Stimulated activated CD8-positive, alpha-beta memory T cell treated with anti-CD3 and anti-CD28 coated beads, Interleukin-15, amount 100 ng/mL, for 1 hour (primary cell): Measurements from ENCODE around the gene DZIP1L.
A peak's percentile ranks its signal among the peaks of the same experiment; 100 is the strongest.

Source experiments
- DNase-seq: peaks from one replicate; pipeline ENCODE4 v3.0.0-alpha.2; 2020; ENCODE audit warnings: low read depth

Gene DZIP1L

GRCh38 chr3:138068579-138069174, 46.7 kb downstream of the DZIP1L start:
- peak; percentile 60 for DNase-seq

GRCh38 chr3:138068046-138068445, 47.4 kb downstream of the DZIP1L start:
- no peak for DNase-seq

DNA sequence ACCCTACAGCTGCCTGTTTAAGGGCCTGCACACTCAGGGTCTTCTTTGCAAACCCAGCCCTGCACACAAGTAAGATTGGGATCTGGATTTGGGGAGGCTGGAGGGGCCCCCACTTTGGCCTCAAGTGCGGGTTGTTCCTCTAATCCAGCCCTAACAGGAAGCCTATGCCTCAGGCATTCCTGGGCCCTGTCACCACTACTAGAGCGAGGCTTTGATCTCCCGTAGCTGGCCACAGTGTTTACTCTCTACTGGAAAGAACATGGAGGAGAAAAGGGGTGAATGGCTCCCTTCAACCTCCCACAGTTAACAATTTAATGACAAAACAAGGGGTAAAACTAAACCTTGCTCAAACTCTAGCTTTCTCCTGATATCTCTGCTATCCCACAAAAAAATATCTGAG, 48.4 kb downstream of the DZIP1L start:
- DNase-seq: no peak

DNA sequence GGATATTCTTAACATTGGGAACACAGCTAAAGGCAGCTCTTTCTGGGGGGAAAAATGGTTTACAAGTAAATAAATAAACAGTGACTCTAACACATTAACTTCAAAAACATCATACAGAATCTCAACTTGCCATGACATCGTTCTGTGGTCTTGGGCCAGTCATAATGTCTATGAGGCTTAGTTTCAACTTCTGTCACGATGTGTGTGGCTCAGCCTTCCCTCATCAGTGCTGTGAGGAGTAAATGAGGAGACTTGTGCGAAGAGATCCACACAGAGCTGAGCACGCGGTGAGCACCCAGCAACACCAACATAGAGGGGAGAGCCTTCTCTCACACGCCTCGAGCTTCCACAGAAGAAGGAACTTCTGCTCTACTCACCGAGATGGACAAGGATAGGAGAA, 49.0 kb downstream of the DZIP1L start:
- DNase-seq: no peak

DNA sequence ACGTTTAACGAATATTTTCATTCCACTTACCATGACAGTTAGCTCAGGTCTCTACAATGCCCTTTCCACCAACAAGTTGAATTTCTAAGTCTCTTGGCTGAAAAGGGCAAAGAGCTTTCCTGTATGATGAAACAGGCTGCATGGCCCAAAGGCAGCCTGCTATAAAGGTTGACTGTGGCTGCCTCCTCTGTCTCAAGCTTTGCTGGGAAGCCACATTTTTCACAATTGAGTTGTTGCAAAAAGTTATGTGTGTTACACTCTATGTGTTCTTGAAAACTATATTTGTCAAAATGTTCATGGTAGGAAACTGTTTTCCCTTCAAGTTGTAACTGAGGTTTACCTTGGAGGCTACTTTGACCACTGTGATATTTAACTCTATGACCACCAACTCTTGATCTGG, 49.5 kb downstream of the DZIP1L start:
- DNase-seq: no peak

DNA sequence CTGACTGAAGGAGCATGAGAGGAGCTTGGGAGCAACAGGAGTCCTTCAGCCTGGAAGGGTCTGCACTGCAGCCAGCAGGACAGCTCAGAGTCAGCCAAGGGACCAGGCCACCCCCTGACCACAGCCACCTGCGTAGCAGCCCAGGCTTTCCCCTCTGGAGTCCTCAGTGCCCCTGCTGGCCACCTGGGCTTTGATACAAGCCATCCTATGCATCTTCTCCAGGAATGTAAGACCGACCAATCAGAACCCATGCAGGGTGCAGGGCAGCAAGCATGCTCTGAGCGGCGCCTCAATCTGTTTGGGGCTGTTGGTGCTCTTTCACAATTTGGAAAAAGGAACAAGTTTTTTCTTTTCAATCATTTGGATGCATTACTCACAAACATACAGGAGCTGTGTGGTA, 52.0 kb downstream of the DZIP1L start:
- no peak for DNase-seq

DNA sequence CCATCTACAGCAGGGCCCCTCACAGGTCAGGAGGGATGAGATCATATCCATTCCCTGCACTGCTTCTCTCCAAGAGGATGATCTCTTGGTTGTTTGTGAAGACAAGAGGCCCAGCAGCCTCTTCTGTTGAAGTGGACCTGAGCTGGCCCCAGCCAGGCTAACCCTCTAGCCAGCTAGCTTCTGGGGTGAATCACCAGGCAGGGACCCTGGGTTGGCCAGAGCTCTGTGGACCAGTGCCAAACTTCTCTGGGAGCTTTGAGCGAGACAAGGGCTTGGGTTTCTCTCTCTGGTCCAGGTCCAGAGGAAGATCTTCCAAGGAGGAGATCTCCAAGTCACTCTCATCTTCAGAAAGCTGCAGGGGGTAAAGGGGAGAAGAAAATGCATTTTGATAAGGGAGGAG, 52.8 kb downstream of the DZIP1L start:
- no peak for DNase-seq

- DNase-seq: no peak
Measured at GRCh38 chr3:138062037-138062436, 53.4 kb downstream of the DZIP1L start.

DNA sequence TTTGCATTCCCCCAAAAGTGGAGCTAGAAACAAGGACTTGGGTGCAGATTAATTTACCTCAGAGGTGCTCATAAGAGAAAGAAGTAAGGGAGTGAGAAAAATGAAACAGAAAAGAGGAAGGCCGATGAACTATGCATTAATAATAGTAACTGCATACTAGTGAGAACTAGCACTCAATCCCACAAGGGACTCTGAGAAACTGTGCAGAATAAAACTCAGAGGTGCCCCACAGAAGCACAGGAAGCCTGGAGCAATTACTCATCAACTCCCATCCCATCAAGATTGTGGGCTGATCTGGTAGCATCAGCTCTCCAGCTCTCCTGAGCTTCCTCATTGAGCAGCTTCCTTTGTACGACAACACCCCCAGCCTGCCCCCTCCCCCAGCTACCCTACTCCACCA, 54.6 kb downstream of the DZIP1L start:
- no peak for DNase-seq

- no peak for DNase-seq
Measured at GRCh38 chr3:138059261-138059660, 56.1 kb downstream of the DZIP1L start.

GRCh38 chr3:138057384-138057783, 58.0 kb downstream of the DZIP1L start:
- DNase-seq: no peak

- no peak for DNase-seq
Measured at GRCh38 chr3:138054057-138054456, 61.4 kb downstream of the DZIP1L start.

DNA sequence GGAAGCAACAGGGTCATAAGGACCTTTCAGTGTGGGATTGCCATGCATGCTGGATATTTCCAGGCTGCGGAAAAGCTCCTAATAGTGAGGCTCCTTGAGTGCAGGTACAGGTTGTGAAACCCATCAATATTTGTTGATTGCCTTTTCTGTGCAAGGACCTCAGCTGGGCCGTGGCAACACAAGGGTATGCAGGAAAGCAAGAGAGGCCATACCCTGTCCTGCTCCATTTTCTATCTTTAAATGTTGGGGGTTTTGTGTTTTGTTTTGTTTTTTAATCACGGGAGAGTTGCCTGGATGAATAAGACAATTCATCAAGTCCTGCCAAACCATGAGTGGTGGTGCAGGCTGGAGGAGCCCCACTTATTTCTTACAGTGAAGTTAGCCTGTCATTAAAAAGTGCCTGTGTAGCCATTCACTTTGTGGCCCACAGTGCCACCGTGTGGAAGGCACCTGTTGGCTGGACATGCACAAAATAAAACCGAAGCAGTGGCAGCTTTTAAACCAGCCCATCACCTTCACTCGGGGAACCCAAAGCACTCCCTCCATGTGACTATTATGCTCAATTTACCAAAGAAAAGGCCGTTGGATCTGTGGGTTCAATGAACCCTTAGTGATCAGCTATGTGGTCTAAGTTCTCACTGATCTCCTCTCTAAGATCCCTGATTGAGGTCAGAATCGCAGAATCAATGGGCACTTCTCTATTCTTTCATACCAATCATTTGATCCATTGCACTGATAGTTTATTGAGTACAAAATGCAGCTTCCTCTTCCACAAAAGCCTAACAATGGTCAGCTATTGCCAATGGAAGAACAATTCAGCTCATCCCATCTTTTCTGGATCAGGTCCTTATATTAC, 63.2 kb downstream of the DZIP1L start:
- no peak for DNase-seq

- no peak for DNase-seq
Measured at GRCh38 chr3:138049157-138049919, 66.1 kb downstream of the DZIP1L start.

- DNase-seq: no peak
Measured at GRCh38 chr3:138047596-138048158, 67.7 kb downstream of the DZIP1L start.

GRCh38 chr3:138046955-138047354, 68.5 kb downstream of the DZIP1L start:
- no peak for DNase-seq

- no peak for DNase-seq
Measured at GRCh38 chr3:138046085-138046484, 69.3 kb downstream of the DZIP1L start.

DNA sequence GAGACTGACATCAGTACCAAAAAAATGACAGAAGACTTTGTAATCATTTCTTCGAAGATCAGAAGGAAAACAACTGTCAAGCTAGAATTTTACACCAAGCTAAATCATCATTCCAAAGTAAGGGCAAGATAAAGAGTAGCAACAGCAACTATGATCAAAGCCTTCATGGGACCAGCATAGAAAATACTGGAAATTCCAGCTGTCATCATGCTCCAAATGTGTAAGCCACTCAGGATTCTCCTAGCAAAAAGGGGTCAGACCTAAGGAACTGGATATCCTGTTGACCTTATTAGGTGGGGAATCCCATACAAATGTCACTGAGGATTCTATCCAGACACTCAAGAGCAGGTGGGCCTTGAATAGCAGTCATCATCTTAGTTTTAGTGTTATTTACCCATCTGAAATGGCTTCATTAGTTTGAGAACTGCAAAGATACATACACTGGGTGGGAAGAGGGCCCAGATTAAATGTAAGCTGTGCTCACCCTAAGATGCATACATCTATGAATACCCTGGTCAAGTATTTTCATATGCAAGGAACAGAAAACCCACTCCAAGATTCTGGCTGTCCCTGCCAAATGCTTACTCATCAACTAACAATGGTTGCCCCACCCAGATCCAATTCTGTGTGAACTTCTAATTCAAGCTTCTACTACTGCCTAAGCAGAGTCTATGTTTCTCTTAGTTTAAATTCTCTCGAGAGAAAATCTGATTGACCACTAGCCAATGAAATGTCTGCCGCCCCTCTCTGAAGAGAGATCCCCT, 72.0 kb downstream of the DZIP1L start:
- no peak for DNase-seq

DNA sequence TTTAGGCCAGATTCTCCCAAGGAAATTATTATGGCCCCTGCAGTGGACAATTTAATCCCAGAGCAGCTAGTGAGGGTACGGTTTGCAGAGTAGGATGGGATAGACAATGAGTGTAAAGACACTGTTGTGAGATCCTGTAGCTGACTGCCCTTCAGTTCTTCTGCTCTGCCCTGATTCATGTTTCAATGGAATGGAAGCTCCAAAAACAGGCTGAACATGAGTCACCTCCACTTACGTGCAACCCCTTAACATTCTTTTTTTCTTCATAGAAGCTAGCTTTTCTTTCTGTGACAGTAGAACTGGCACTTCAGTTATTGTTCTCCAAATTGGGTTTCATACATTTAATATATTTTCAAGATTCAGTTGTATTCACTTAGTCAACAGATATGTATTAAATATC, 73.4 kb downstream of the DZIP1L start:
- DNase-seq: no peak

DNA sequence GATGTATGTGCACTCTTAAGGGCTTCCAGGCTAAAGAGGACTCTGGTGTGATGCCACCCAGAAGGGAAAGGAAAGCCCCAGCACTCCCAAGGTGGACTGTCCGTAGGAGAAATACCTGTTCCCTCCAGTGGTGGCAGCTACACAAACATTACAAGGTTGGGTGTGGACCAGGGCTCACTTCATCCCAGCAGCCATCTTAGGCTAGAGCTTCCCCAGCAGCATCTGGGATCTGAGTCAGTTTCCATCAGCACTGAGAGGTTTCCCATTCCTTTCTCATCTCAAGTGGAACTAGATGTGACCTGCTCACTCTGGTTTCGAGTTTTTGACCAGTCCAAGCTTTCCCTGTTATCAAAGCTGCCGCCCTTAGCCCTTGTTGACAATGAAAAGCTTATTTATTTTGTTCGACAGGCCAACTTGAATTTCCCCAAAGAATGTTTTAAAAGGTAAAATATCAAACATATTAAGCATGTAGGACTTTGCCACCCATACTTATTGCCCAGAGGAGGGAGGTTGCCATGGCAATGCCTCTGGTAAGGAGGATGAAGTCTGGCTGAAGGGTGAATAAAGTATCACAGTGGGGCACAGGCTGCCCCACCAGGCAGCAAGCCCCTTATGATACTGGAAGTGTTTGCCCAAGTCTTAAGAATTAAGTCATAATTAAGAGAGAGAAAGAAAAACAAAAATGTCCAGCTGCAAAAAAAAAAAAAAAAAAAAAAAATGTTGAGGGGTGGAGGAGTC, 76.5 kb downstream of the DZIP1L start:
- DNase-seq: no peak

- DNase-seq: no peak
Measured at GRCh38 chr3:138036572-138036971, 78.8 kb downstream of the DZIP1L start.
